ENCODE data around the gene ANKRD33. TPM values are rescaled to one million over a fixed set of nuclear protein-coding genes. Genes with fewer than 3 reads are reported as not detected.

Gene ANKRD33
- total RNA-seq, 1 experiment from 2014 or later: not detected

- Histone ChIP-seq H4K20me1 (ENCODE audit: low read length) (no peaks in the 10 kb centered on the region), H3K27ac (ENCODE audit: low read length) (no peak overlapping the region), H3K4me3 (ENCODE audit: low read length) (no peak overlapping the region), H3K9me2 (replicated peaks; ENCODE audit: low read length) (no peaks in the 10 kb centered on the region), H3K9ac (ENCODE audit: low read length) (no peak overlapping the region), H3K79me2 (ENCODE audit: low read length) (no peaks in the 10 kb centered on the region), H3K36me3 (ENCODE audit: low read depth, low read length) (no peaks in the 10 kb centered on the region), H3K9me3 (ENCODE audit: low read length) (no peaks in the 10 kb centered on the region), H3K27me3 (ENCODE audit: low read length) (no peaks in the 10 kb centered on the region), H3K4me2 (ENCODE audit: low read length) (no peak overlapping the region), H2AFZ (ENCODE audit: low read length) (no peak overlapping the region), H3K4me1 (ENCODE audit: insufficient read depth, low read length) (no peaks in the 10 kb centered on the region), H3F3A (ENCODE audit: low read length, unreplicated experiment) (no peaks in the 10 kb centered on the region)
- CTCF ChIA-PET: no interaction called here
- DNase-seq (no peak), ATAC-seq (no peak)
- POLR2A ChIA-PET (ENCODE audit: unreplicated experiment): interaction anchor here (0.7 kb wide), 1 partner anchor 87 kb away, joined by 3 read pairs; no protein-coding TSS in a partner anchor
- TF ChIP-seq EZH2 (IDR thresholded peaks at IDR 0.05; ENCODE audit: low read length, unreplicated experiment) (no peak), EZH2phosphoT487 (IDR thresholded peaks at IDR 0.05; ENCODE audit: borderline replicate concordance, low read length) (no peak), CTCF (conservative IDR thresholded peaks at IDR 0.05; ENCODE audit: low read depth, low read length) (no peak)
- BruUV-seq (replicated peaks): no TSS peak
- intact Hi-C loops (cut with micrococcal nuclease): no loop called here
Measured at GRCh38 chr12:51864833-51865670, 22.9 kb upstream of the ANKRD33 start.

- no peak overlapping the region for H3K4me3 ChIP-seq (ENCODE audit: low read length)
- no peaks in the 10 kb centered on the region for H3K4me1 ChIP-seq (ENCODE audit: insufficient read depth, low read length)
- POLR2A ChIA-PET (ENCODE audit: unreplicated experiment): no interaction called here
- no peak for ATAC-seq
- H3K27ac ChIP-seq (ENCODE audit: low read length): no peak overlapping the region
- H3K4me2 ChIP-seq (ENCODE audit: low read length): no peak overlapping the region
- H2AFZ ChIP-seq (ENCODE audit: low read length): no peak overlapping the region
- H3K79me2 ChIP-seq (ENCODE audit: low read length): no peaks in the 10 kb centered on the region
- no peak overlapping the region for H3K9ac ChIP-seq (ENCODE audit: low read length)
- H4K20me1 ChIP-seq (ENCODE audit: low read length): no peaks in the 10 kb centered on the region
- TF ChIP-seq CTCF (conservative IDR thresholded peaks at IDR 0.05; ENCODE audit: low read depth, low read length) (no peak), EZH2 (IDR thresholded peaks at IDR 0.05; ENCODE audit: low read length, unreplicated experiment) (no peak), EZH2phosphoT487 (IDR thresholded peaks at IDR 0.05; ENCODE audit: borderline replicate concordance, low read length) (no peak)
- H3K9me3 ChIP-seq (ENCODE audit: low read length): no peaks in the 10 kb centered on the region
- BruUV-seq (replicated peaks): no TSS peak
- no peaks in the 10 kb centered on the region for H3K9me2 ChIP-seq (replicated peaks; ENCODE audit: low read length)
- CTCF ChIA-PET: no interaction called here
- no peak for DNase-seq
- no peaks in the 10 kb centered on the region for H3K36me3 ChIP-seq (ENCODE audit: low read depth, low read length)
- H3F3A ChIP-seq (ENCODE audit: low read length, unreplicated experiment): no peaks in the 10 kb centered on the region
- intact Hi-C loops (cut with micrococcal nuclease): no loop called here
- H3K27me3 ChIP-seq (ENCODE audit: low read length): no peaks in the 10 kb centered on the region
Measured at GRCh38 chr12:51865757-51866270, 22.1 kb upstream of the ANKRD33 start.

GRCh38 chr12:51866324-51866723, 21.6 kb upstream of the ANKRD33 start:
- H3K4me3 ChIP-seq (ENCODE audit: low read length): no peak overlapping the region
- H3K27me3 ChIP-seq (ENCODE audit: low read length): no peaks in the 10 kb centered on the region
- no peaks in the 10 kb centered on the region for H3K4me1 ChIP-seq (ENCODE audit: insufficient read depth, low read length)
- ATAC-seq (no peak), DNase-seq (no peak)
- H2AFZ ChIP-seq (ENCODE audit: low read length): no peak overlapping the region
- H3K9me3 ChIP-seq (ENCODE audit: low read length): no peaks in the 10 kb centered on the region
- CTCF ChIA-PET: no interaction called here
- H3K9me2 ChIP-seq (replicated peaks; ENCODE audit: low read length): no peaks in the 10 kb centered on the region
- no peak overlapping the region for H3K27ac ChIP-seq (ENCODE audit: low read length)
- intact Hi-C loops (cut with micrococcal nuclease): no loop called here
- H3K79me2 ChIP-seq (ENCODE audit: low read length): no peaks in the 10 kb centered on the region
- H3K9ac ChIP-seq (ENCODE audit: low read length): no peak overlapping the region
- H3K36me3 ChIP-seq (ENCODE audit: low read depth, low read length): no peaks in the 10 kb centered on the region
- POLR2A ChIA-PET (ENCODE audit: unreplicated experiment): interaction anchor here (0.6 kb wide), 1 partner anchor 185 kb away, joined by 3 read pairs; no protein-coding TSS in a partner anchor
- H3K4me2 ChIP-seq (ENCODE audit: low read length): no peak overlapping the region
- no TSS peak for BruUV-seq (replicated peaks)
- no peaks in the 10 kb centered on the region for H3F3A ChIP-seq (ENCODE audit: low read length, unreplicated experiment)
- H4K20me1 ChIP-seq (ENCODE audit: low read length): no peaks in the 10 kb centered on the region
- no peak for TF ChIP-seq EZH2 (IDR thresholded peaks at IDR 0.05; ENCODE audit: low read length, unreplicated experiment)
- TF ChIP-seq CTCF (conservative IDR thresholded peaks at IDR 0.05; ENCODE audit: low read depth, low read length): no peak
- no peak for TF ChIP-seq EZH2phosphoT487 (IDR thresholded peaks at IDR 0.05; ENCODE audit: borderline replicate concordance, low read length)
